ENCODE data around the gene CDC14B.

The CDC14B gene

GRCh38 chr9:96557921-96558320, 61.7 kb downstream of the CDC14B start:
- no peaks in the 10 kb centered on the region for H3F3A ChIP-seq (ENCODE audit: low read depth)
- H3K4me2 ChIP-seq (ENCODE audit: low read depth, low read length, poor library complexity, severe bottlenecking): no peak overlapping the region
- no peaks in the 10 kb centered on the region for H4K20me1 ChIP-seq (ENCODE audit: insufficient read depth, low read length, poor library complexity, severe bottlenecking)
- no peaks in the 10 kb centered on the region for H3K9me2 ChIP-seq (replicated peaks; ENCODE audit: low read depth, low read length)
- no peaks in the 10 kb centered on the region for H3K36me3 ChIP-seq (ENCODE audit: insufficient read depth, low read length)
- H3K9ac ChIP-seq (ENCODE audit: low read depth, low read length, poor library complexity, severe bottlenecking): no peak overlapping the region
- H3K4me3 ChIP-seq (ENCODE audit: low read length, poor library complexity, severe bottlenecking): no peak overlapping the region
- no peaks in the 10 kb centered on the region for H3K4me1 ChIP-seq (ENCODE audit: insufficient read depth, low read length, poor library complexity, severe bottlenecking)
- no peaks in the 10 kb centered on the region for H3K9me3 ChIP-seq (ENCODE audit: insufficient read depth, low read depth, low read length)
- TF ChIP-seq CTCF (conservative IDR thresholded peaks at IDR 0.05; ENCODE audit: low read length) (no peak), EZH2phosphoT487 (IDR thresholded peaks at IDR 0.05; ENCODE audit: borderline replicate concordance) (no peak)
- H2AFZ ChIP-seq (ENCODE audit: low read length): no peak overlapping the region
- H3K27me3 ChIP-seq (ENCODE audit: insufficient read depth, low read length, poor library complexity, severe bottlenecking): no peaks in the 10 kb centered on the region
- no peaks in the 10 kb centered on the region for H3K79me2 ChIP-seq (ENCODE audit: insufficient read depth, low read length)

DNA sequence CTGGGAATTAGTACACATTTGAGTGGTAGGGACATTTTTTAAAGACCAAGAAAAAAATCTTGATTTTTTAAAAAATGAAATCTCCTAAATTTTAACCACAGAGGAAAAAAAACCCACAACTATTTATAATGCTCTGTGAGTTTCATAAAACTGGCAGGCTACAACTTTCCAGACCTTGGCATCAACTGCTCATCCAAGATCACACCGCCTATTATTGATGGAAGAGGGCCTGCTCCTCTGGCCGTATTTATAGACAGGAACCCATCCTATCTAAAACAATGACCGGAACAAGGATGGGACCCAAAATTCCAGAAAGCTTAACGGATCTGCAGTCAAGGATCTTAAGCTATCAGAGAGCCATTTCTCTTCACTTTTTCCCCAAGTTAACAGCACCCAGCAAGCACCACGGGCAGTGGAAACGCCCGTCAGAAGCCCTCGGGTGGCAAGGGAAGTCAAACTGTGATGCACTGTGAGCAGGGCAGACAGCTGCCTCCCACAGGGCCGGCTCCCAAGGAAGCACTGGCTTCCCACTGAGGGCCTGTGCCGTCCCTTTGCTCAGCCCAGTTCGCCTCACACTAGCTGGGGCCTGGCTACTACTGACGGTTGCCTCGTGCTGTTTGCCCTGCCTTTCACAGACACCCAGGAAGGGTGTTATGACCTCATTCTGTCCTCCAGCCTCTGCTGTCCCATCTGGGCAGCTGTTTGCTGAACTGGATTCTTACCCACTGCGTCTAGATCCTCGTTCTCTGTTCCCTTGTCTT, 62.8 kb downstream of the CDC14B start:
- Histone ChIP-seq H3K9ac (ENCODE audit: low read depth, low read length, poor library complexity, severe bottlenecking) (no peak overlapping the region), H4K20me1 (ENCODE audit: insufficient read depth, low read length, poor library complexity, severe bottlenecking) (no peaks in the 10 kb centered on the region), H3F3A (ENCODE audit: low read depth) (no peaks in the 10 kb centered on the region)

DNA sequence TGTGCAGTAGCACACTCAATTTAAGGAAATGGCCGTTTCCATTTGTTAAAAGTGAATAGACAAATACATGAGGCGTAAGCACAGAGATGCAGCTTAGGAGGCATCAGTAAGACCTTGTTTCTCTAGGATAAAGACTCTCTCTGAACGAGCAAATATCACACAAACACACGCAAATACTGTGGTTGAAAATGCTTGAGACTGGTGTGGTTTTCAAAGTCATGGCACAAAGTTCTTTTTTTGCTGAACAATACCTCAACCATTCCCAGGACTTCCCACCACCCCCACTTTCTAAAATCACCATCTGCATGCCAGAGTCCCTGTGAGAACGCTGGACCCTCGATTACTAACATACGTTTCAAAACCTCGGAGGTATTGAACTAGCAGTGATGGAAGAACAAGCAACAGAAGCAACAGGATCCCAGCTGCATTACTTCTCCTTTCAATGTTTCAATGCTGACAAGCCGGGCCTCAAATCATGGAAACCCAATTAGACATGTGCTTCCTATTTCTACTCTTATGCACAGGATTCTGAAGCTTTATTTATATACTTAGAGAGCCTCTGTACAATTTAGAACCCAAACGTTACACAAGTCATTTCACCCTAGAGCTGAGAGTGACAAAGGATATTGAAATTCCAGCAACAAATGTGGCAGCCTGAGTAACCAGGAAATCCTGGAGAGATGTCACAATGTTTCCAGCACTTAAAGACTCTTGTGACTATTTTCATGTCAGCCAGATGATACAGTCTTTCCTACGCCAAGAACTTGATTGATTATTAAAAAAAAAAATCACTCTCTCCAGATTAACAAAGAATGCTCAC, 63.9 kb downstream of the CDC14B start:
- Histone ChIP-seq H3K4me2 (ENCODE audit: low read depth, low read length, poor library complexity, severe bottlenecking) (no peak overlapping the region), H2AFZ (ENCODE audit: low read length) (0 out of 2 replicates have a peak overlapping the region, but pooled peaks have one; percentile 37)

More for the DNA sequence above, 62.8 kb downstream of the CDC14B start:
- Histone ChIP-seq H3K9me3 (ENCODE audit: insufficient read depth, low read depth, low read length) (no peaks in the 10 kb centered on the region), H3K79me2 (ENCODE audit: insufficient read depth, low read length) (no peaks in the 10 kb centered on the region), H3K4me1 (ENCODE audit: insufficient read depth, low read length, poor library complexity, severe bottlenecking) (no peaks in the 10 kb centered on the region), H3K4me2 (ENCODE audit: low read depth, low read length, poor library complexity, severe bottlenecking) (no peak overlapping the region), H3K27me3 (ENCODE audit: insufficient read depth, low read length, poor library complexity, severe bottlenecking) (no peaks in the 10 kb centered on the region), H3K36me3 (ENCODE audit: insufficient read depth, low read length) (no peaks in the 10 kb centered on the region), H2AFZ (ENCODE audit: low read length) (no peak overlapping the region), H3K4me3 (ENCODE audit: low read length, poor library complexity, severe bottlenecking) (no peak overlapping the region), H3K9me2 (replicated peaks; ENCODE audit: low read depth, low read length) (no peaks in the 10 kb centered on the region)
- no peak for TF ChIP-seq EZH2phosphoT487 (IDR thresholded peaks at IDR 0.05; ENCODE audit: borderline replicate concordance)
- TF ChIP-seq CTCF (conservative IDR thresholded peaks at IDR 0.05; ENCODE audit: low read length): no peak

More for the DNA sequence above, 63.9 kb downstream of the CDC14B start:
- Histone ChIP-seq H3K4me3 (ENCODE audit: low read length, poor library complexity, severe bottlenecking) (no peak overlapping the region), H4K20me1 (ENCODE audit: insufficient read depth, low read length, poor library complexity, severe bottlenecking) (no peaks in the 10 kb centered on the region), H3K36me3 (ENCODE audit: insufficient read depth, low read length) (no peaks in the 10 kb centered on the region), H3K79me2 (ENCODE audit: insufficient read depth, low read length) (no peaks in the 10 kb centered on the region), H3F3A (ENCODE audit: low read depth) (no peaks in the 10 kb centered on the region), H3K4me1 (ENCODE audit: insufficient read depth, low read length, poor library complexity, severe bottlenecking) (no peaks in the 10 kb centered on the region), H3K9me2 (replicated peaks; ENCODE audit: low read depth, low read length) (no peaks in the 10 kb centered on the region), H3K9me3 (ENCODE audit: insufficient read depth, low read depth, low read length) (no peaks in the 10 kb centered on the region), H3K27me3 (ENCODE audit: insufficient read depth, low read length, poor library complexity, severe bottlenecking) (no peaks in the 10 kb centered on the region), H3K9ac (ENCODE audit: low read depth, low read length, poor library complexity, severe bottlenecking) (no peak overlapping the region)
- no peak for TF ChIP-seq EZH2phosphoT487 (IDR thresholded peaks at IDR 0.05; ENCODE audit: borderline replicate concordance)

Measured in Loucy (cell line).